ENCODE measurements around the gene EPS8. TPM values are rescaled to one million over a fixed set of nuclear protein-coding genes. Genes with fewer than 3 reads are reported as not detected.
"Not testable (repeated sequence)": the region's sequence is repeated elsewhere in the genome, so short reads cannot be mapped to it uniquely, and the experiment has no call there.

EPS8 gene
- polyA plus RNA-seq, 1 donor, result 71.0 TPM

GRCh38 chr12:15757553-15758255, 31.5 kb downstream of the EPS8 start:
- DNase-seq, result no peak

- no peak for DNase-seq
Measured at GRCh38 chr12:15756822-15757221, 32.4 kb downstream of the EPS8 start.

- DNase-seq, result no peak
Measured at GRCh38 chr12:15754233-15754632, 35.0 kb downstream of the EPS8 start.

- DNase-seq, result no peak
Measured at GRCh38 chr12:15752785-15753184, 36.4 kb downstream of the EPS8 start.

GRCh38 chr12:15751741-15752140, 37.4 kb downstream of the EPS8 start:
- no peak for DNase-seq

- DNase-seq, result no peak
Measured at GRCh38 chr12:15749937-15750336, 39.3 kb downstream of the EPS8 start.

- not testable (repeated sequence) for DNase-seq
Measured at GRCh38 chr12:15741870-15742269, 47.3 kb downstream of the EPS8 start.

GRCh38 chr12:15741082-15741481, 48.1 kb downstream of the EPS8 start:
- DNase-seq, result no peak

- DNase-seq, result not testable (repeated sequence)
Measured at GRCh38 chr12:15740389-15740788, 48.8 kb downstream of the EPS8 start.

GRCh38 chr12:15738438-15739015, 50.7 kb downstream of the EPS8 start:
- no peak for DNase-seq

GRCh38 chr12:15735837-15736615, 53.2 kb downstream of the EPS8 start:
- no peak for DNase-seq

GRCh38 chr12:15733136-15733535, 56.1 kb downstream of the EPS8 start:
- no peak for DNase-seq

- peak; percentile 24 for DNase-seq
Measured at GRCh38 chr12:15732341-15733061, 56.7 kb downstream of the EPS8 start.

GRCh38 chr12:15731940-15732339, 57.2 kb downstream of the EPS8 start:
- no peak for DNase-seq

- no peak for DNase-seq
Measured at GRCh38 chr12:15729097-15729496, 60.1 kb downstream of the EPS8 start.

GRCh38 chr12:15728118-15728598, 61.0 kb downstream of the EPS8 start:
- DNase-seq, result no peak

- no peak for DNase-seq
Measured at GRCh38 chr12:15726878-15727150, 62.4 kb downstream of the EPS8 start.

- DNase-seq, result no peak
Measured at GRCh38 chr12:15726027-15726877, 62.9 kb downstream of the EPS8 start.

- DNase-seq, result no peak
Measured at GRCh38 chr12:15722951-15723350, 66.2 kb downstream of the EPS8 start.

- no peak for DNase-seq
Measured at GRCh38 chr12:15721316-15722115, 67.7 kb downstream of the EPS8 start.

GRCh38 chr12:15720295-15720694, 68.9 kb downstream of the EPS8 start:
- DNase-seq, result no peak

All from left kidney (tissue), 2 donors.